SU-DHL-6 (cell line): ENCODE results near the gene PACS1.
"Not testable (repeated sequence)": the region's sequence is repeated elsewhere in the genome, so short reads cannot be mapped to it uniquely, and the experiment has no call there.

Source experiments
- H2AFZ ChIP-seq: fragments of 200-600 bp; sonication (generic); 2 replicates; pipeline ENCODE4 v1.6.1; 2014; ENCODE audit warnings: low read depth, mild to moderate bottlenecking, moderate library complexity, mixed read lengths, antibody characterized with exemption, low read length; ENCODE audit not compliant: severe bottlenecking
- H3F3A ChIP-seq: fragments of 200-600 bp; shearing (Covaris generic); 2 replicates; pipeline ENCODE4 v1.6.0; 2016; ENCODE audit warnings: antibody characterized with exemption, mild to moderate bottlenecking; ENCODE audit not compliant: insufficient read depth
- H3K27ac ChIP-seq: fragments of 200-600 bp; sonication (generic); 2 replicates; pipeline ENCODE4 v1.5.1; 2016; ENCODE audit warnings: low read depth, mild to moderate bottlenecking, low read length, moderate library complexity, mixed read lengths
- H3K27me3 ChIP-seq: fragments of 200-600 bp; sonication (generic), shearing (Covaris generic); 2 replicates; pipeline ENCODE4 v1.6.0; 2014; ENCODE audit warnings: mild to moderate bottlenecking, low read length
- H3K36me3 ChIP-seq: fragments of 200-600 bp; sonication (generic); 2 replicates; pipeline ENCODE4 v1.6.1; 2014; ENCODE audit warnings: mild to moderate bottlenecking, low read length, mixed read lengths
- H3K4me2 ChIP-seq: fragments of 300-600, 200-600 bp; shearing (Covaris generic), sonication (generic); 2 replicates; pipeline ENCODE4 v1.6.0; 2014; ENCODE audit warnings: low read length, low read depth, mild to moderate bottlenecking; ENCODE audit not compliant: poor library complexity, severe bottlenecking
- H3K4me3 ChIP-seq: fragments of 200-600 bp; sonication (generic); 2 replicates; pipeline ENCODE4 v1.5.1; 2014; ENCODE audit warnings: antibody characterized with exemption, low read length, mild to moderate bottlenecking, mixed read lengths; ENCODE audit not compliant: insufficient read depth, poor library complexity, severe bottlenecking
- H3K79me2 ChIP-seq: fragments of 200-600 bp; sonication (generic); 2 replicates; pipeline ENCODE4 v1.6.1; 2014; ENCODE audit warnings: mild to moderate bottlenecking, low read length, moderate library complexity; ENCODE audit not compliant: insufficient read depth
- H3K9ac ChIP-seq: fragments of 200-600 bp; sonication (generic); 2 replicates; pipeline ENCODE4 v1.7.0; 2014; ENCODE audit warnings: mild to moderate bottlenecking, low read length
- H3K9me2 ChIP-seq: fragments of 200-600 bp; sonication (generic); replicated peaks from 2 replicates; pipeline ENCODE4 v1.6.1; 2014; ENCODE audit warnings: low read length; ENCODE audit not compliant: insufficient read depth
- H3K9me3 ChIP-seq: fragments of 200-600 bp; sonication (generic); 2 replicates; pipeline ENCODE4 v1.6.1; 2014; ENCODE audit warnings: low read length, mixed read lengths; ENCODE audit not compliant: insufficient read depth
- H4K20me1 ChIP-seq: fragments of 200-600 bp; sonication (generic); 2 replicates; pipeline ENCODE4 v1.6.1; 2014; ENCODE audit warnings: low read depth, mild to moderate bottlenecking, antibody characterized with exemption, low read length, moderate library complexity, mixed read lengths
- EZH2phosphoT487 ChIP-seq: fragments of 200-600 bp; sonication (generic), shearing (Covaris generic); conservative IDR thresholded peaks from 2 replicates; pipeline ENCODE4 v1.6.1; 2018; ENCODE audit warnings: mild to moderate bottlenecking, antibody characterized with exemption, low read length, moderate library complexity, mixed read lengths
- TF ChIP-seq, protein P1 (sequence below): fragments of 200-600 bp; sonication (generic); IDR thresholded peaks from one replicate; pipeline ENCODE4 v1.5.1; 2017; ENCODE audit warnings: antibody characterized with exemption, mild to moderate bottlenecking, low read length, moderate library complexity; ENCODE audit not compliant: insufficient read depth, poor library complexity, severe bottlenecking

The PACS1 gene

DNA sequence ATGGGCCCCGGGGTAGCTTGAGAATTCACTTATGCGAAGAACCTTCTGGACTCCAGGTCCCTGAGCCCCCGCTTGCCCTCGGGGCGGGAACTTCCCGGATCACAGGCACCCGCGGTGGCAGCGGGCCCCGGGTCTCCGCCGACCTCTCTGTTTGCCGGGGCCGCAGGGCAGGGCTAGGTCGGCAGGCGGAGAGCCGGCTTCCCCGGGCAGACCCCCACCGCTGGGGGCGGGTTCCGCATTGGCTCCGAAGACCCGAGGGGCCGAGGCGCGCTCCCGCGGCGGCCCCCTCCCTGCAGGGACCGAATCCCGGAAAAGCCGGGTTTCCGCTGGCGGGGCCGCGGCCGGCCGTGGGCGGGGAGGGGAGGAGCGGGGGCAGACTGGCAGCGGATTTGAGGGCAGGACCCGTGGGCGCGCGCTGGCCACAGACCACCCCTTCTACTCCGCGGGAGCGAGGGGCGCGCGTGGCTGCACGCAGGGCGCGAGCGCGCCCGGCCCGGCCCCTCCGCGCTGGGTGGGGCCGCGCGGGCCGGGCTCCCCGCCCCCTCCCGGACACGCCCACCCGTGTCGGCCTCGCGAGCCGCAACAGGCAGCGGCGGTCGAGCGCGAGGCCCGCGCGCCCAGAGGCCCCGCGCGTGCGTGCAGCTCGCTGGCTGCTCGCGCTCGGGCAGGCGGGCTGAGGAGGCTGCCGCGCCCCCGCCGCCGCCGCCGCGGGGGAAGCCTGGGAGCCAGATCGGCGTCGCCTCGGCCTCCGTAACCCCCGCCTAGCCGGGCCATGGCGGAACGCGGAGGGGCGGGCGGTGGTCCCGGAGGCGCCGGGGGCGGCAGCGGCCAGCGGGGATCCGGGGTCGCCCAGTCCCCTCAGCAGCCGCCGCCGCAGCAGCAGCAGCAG lies at the start of gene PACS1:
Gene PACS1, plus strand, starts transcription at position 558 of the 889 bp plus-strand sequence. Its CDS starts 215 bp downstream, at position 773.
- Histone ChIP-seq H2AFZ (peak within 1 kb of the TSS; percentile 68), H3K27me3 (no peaks in the 10 kb centered on the region), H3K9ac (peak within 1 kb of the TSS; percentile 71), H3K36me3 (peaks cover 16% of the 10 kb centered on the region), H3K9me2 (no peaks in the 10 kb centered on the region), H3K27ac (peak within 1 kb of the TSS; percentile 70), H3K9me3 (no peaks in the 10 kb centered on the region), H3K79me2 (no peaks in the 10 kb centered on the region), H4K20me1 (no peaks in the 10 kb centered on the region), H3K4me3 (peak within 1 kb of the TSS; percentile 68), H3F3A (peaks cover 41% of the 10 kb centered on the region), H3K4me2 (peak within 1 kb of the TSS; percentile 79)
- TF ChIP-seq, protein P1, sequence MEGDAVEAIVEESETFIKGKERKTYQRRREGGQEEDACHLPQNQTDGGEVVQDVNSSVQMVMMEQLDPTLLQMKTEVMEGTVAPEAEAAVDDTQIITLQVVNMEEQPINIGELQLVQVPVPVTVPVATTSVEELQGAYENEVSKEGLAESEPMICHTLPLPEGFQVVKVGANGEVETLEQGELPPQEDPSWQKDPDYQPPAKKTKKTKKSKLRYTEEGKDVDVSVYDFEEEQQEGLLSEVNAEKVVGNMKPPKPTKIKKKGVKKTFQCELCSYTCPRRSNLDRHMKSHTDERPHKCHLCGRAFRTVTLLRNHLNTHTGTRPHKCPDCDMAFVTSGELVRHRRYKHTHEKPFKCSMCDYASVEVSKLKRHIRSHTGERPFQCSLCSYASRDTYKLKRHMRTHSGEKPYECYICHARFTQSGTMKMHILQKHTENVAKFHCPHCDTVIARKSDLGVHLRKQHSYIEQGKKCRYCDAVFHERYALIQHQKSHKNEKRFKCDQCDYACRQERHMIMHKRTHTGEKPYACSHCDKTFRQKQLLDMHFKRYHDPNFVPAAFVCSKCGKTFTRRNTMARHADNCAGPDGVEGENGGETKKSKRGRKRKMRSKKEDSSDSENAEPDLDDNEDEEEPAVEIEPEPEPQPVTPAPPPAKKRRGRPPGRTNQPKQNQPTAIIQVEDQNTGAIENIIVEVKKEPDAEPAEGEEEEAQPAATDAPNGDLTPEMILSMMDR, result no peak
- no peak for TF ChIP-seq EZH2phosphoT487

DNA sequence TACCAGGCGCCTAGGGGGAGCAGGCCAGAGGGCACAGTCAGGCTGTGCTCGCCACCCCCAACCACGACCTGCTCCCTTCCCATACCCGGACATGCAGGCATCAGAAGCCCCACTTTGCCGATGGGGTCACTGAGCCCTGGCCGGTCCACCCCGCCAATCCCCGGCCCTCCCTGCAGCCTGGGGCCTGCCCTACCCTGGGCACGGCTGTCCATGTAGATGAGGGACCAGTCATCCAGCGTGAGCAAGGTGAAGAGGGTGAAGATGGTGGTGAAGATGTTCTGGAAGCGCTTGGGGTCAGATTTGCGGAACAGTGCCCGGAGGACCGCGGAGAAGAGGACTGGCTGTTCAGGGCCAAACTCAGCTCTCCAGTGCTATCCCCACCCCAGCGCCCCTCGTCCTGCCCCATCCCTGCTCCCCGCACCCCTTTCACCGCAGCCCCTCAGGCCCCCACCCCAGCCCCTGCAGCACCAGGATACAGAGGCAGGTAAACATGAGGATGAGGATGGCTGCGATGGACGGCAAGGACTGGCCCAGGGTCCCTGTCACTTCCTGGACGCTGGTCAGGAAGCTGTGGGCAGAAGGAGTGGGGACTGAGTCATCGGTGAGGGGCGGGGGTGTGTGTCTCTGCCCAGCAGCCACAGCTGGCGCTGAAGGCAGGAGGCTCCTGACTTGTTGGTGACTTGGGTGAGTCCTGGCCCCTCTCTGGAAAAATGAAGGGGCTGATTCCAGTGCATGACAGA lies 49.3 kb upstream of the PACS1 start:
- Histone ChIP-seq H3K9me2 (no peaks in the 10 kb centered on the region), H3F3A (no peaks in the 10 kb centered on the region)
- TF ChIP-seq, protein P1, result no peak
- no peak for TF ChIP-seq EZH2phosphoT487

DNA sequence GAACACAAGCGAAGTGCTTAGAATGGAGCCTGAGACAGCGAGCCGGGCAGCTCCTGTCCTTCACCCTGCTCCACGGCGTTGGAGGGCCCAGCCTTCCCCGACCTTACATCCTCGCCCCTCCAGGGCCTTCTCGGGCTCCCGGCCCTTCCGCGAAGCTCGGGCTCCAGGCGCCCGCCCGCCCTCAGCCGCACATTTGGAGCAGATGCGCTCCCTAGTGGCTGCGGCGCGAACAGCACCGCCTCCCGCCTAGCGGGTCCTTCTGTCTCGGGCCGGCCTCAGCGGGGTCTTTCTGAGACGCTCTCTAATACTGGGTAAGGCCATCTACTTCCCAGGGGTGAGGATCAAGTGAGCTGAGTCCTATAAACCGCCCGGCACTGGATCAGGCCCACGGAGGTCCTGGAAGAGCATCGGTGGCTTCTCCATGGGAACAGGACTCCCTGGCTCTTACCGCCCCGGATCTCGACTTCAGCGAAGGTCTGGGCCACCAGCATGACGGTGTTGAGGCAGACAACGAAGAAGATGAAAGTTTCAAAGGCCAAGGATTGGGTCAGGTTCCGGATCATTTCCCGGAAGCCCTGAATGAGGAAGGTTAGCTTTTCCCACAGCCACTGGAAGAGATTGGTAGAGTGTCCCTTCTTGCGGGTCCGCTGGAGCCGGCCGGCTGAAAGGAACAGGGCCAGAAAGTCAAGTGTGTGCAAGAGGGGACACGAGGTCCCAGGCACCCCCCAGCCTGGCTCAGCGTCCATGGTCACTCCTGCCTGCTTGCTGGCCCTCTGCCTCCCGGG lies 47.5 kb upstream of the PACS1 start:
- no peak overlapping the region for H3K4me3 ChIP-seq
- H3K79me2 ChIP-seq, result no peaks in the 10 kb centered on the region
- H3K9ac ChIP-seq, result no peak overlapping the region
- no peaks in the 10 kb centered on the region for H3K9me2 ChIP-seq
- H3K36me3 ChIP-seq, result no peaks in the 10 kb centered on the region
- no peak overlapping the region for H3K27ac ChIP-seq
- H3K27me3 ChIP-seq, result no peaks in the 10 kb centered on the region
- H2AFZ ChIP-seq, result no peak overlapping the region
- no peaks in the 10 kb centered on the region for H3K9me3 ChIP-seq
- TF ChIP-seq EZH2phosphoT487, result no peak
- TF ChIP-seq, protein P1, result peak; percentile 86
- no peaks in the 10 kb centered on the region for H3F3A ChIP-seq
- H4K20me1 ChIP-seq, result no peaks in the 10 kb centered on the region
- H3K4me2 ChIP-seq, result no peak overlapping the region

More for the DNA sequence above, 49.3 kb upstream of the PACS1 start:
- H2AFZ ChIP-seq, result no peak overlapping the region
- no peaks in the 10 kb centered on the region for H3K27me3 ChIP-seq
- H3K9me3 ChIP-seq, result no peaks in the 10 kb centered on the region
- H3K9ac ChIP-seq, result no peak overlapping the region
- no peaks in the 10 kb centered on the region for H3K36me3 ChIP-seq
- no peak overlapping the region for H3K4me2 ChIP-seq
- no peak overlapping the region for H3K27ac ChIP-seq
- no peaks in the 10 kb centered on the region for H3K79me2 ChIP-seq
- no peaks in the 10 kb centered on the region for H4K20me1 ChIP-seq
- H3K4me3 ChIP-seq, result no peak overlapping the region

DNA sequence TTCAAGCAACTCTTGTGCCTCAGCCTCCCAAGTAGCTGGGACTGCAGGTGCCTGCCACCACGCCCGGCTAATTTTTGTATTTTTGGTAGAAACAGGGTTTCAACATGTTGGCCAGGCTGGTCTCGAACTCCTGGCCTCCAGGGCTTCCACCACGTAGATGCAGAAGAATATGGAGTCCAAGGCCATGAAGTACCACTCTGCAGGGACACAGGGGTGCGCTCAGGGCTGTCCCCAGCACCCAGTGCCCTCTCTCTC lies 47.0 kb upstream of the PACS1 start:
- not testable (repeated sequence) for H3K27ac ChIP-seq, H3K4me3 ChIP-seq, H3K36me3 ChIP-seq, H3K9ac ChIP-seq, H3K27me3 ChIP-seq, H3K79me2 ChIP-seq, H3K9me2 ChIP-seq, H2AFZ ChIP-seq, H3F3A ChIP-seq, H3K9me3 ChIP-seq, H4K20me1 ChIP-seq, H3K4me2 ChIP-seq
